Measurements from ENCODE around the gene SORD.

Gene SORD

DNA sequence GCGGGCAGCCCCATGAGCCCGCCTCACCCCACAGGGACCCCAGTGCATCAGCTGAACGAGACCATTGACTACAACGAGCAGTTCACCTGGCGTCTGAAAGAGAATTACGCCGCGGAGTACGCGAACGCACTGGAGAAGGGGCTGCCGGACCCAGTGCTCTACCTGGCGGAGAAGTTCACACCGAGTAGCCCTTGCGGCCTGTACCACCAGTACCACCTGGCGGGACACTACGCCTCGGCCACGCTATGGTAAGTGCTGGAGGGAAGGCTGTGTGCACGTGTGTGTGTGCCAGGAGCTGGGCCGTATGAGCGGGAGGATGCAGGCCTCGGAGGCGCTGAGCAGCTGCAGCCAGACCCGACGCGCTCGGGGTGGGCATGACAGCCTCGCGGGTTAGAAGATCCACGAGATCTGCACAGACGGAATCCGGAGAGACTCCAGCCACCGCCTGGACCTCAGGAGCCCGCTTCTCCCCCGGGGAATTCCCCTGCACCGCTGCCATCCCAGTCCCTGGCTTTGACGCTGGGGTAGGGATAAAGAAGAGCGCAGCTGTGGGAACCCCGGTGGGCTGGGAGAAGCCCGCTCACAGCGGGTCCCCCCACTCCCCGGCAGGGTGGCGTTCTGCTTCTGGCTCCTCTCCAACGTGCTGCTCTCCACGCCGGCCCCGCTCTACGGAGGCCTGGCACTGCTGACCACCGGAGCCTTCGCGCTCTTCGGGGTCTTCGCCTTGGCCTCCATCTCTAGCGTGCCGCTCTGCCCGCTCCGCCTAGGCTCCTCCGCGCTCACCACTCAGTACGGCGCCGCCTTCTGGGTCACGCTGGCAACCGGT lies 93.7 kb downstream of the SORD start:
- no peak for DNase-seq (ENCODE audit: low read depth)

- DNase-seq (ENCODE audit: low read depth): no peak
Observed at GRCh38 chr15:45117308-45118130, 94.5 kb downstream of the SORD start.

GRCh38 chr15:45118131-45118588 lies 95.2 kb downstream of the SORD start:
- DNase-seq (ENCODE audit: low read depth): peak; percentile 86

- no peak for DNase-seq (ENCODE audit: low read depth)
Observed at GRCh38 chr15:45118996-45119395, 96.0 kb downstream of the SORD start.

DNA sequence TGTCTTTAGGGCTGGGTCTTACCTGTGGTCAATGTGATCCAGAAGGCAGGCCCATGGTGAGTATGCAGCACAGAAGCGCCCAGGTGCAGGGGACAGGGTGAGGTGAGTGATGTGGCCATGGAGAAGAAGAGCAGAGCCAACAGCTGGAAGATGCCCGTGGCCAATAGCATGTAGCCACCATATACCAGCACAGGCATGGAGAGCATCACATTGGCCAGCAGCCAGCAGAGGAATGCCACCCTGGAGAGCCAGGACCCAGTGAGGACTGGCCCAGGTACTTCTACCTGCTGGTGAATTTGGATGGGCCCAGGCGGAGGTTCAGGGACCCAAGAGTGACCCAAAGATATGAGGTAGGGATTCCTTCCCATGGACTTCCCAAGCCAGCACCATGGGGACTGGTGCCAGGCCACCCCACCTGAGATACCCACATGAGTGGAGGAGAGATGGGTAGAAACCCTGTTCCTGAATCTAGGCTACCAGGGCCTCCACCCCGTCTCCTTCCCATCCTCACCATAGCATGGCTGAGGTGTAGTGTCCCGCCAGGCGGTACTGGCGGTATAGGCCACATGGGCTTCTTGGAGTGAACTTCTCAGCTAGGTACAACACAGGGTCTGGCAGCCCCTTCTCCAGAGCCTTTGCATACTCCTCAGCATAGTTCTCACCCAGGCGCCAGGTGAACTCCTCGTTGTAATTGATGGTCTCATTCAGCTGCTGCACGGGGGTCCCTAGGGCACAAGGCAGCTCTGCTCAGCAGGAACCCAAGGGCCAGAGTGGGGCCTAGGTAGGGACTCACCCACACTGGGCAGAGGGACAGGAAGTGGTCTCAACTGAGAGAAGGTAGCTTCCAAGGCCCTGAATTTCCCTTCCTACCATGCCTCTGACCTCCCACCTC lies 97.3 kb downstream of the SORD start:
- no peak for DNase-seq (ENCODE audit: low read depth)

GRCh38 chr15:45121020-45121419 lies 98.0 kb downstream of the SORD start:
- no peak for DNase-seq (ENCODE audit: low read depth)

GRCh38 chr15:45121706-45122417 lies 98.9 kb downstream of the SORD start:
- peak; percentile 88 for DNase-seq (ENCODE audit: low read depth)

- no peak for DNase-seq (ENCODE audit: low read depth)
Observed at GRCh38 chr15:45122719-45123118, 99.7 kb downstream of the SORD start.

GRCh38 chr15:45123397-45123796 lies 100.4 kb downstream of the SORD start:
- DNase-seq (ENCODE audit: low read depth): no peak

GRCh38 chr15:45126535-45127158 lies 103.7 kb downstream of the SORD start:
- peak; percentile 52 for DNase-seq (ENCODE audit: low read depth)
